GM18520 (cell line): ENCODE measurements around the gene CREG1.

Experiments
- ATAC-seq: cut with Tn5 transposase; IDR thresholded peaks from one replicate; pipeline ENCODE4 v1.9.1; 2021; ENCODE audit not compliant: unreplicated experiment

CREG1 gene

GRCh38 chr1:167532964-167533824 is 20.4 kb downstream of the CREG1 start:
- no peak for ATAC-seq

- no peak for ATAC-seq
Observed at GRCh38 chr1:167532375-167532774, 21.2 kb downstream of the CREG1 start.

GRCh38 chr1:167529829-167530474 is 23.6 kb downstream of the CREG1 start:
- no peak for ATAC-seq

- ATAC-seq: no peak
Observed at GRCh38 chr1:167528057-167528728, 25.4 kb downstream of the CREG1 start.

- ATAC-seq: no peak
Observed at GRCh38 chr1:167526667-167527383, 26.7 kb downstream of the CREG1 start.

GRCh38 chr1:167524651-167525050 is 28.9 kb downstream of the CREG1 start:
- ATAC-seq: no peak

GRCh38 chr1:167522246-167522645 is 31.3 kb downstream of the CREG1 start:
- ATAC-seq: no peak

GRCh38 chr1:167520711-167521206 is 32.8 kb downstream of the CREG1 start:
- no peak for ATAC-seq

- no peak for ATAC-seq
Observed at GRCh38 chr1:167518331-167518700, 35.2 kb downstream of the CREG1 start, which contains the start of gene CD247. TSS of gene CD247 (minus strand) at chr1:167518529. CDS start at chr1:167518465, 64 bp downstream.

GRCh38 chr1:167517535-167518330 is 35.8 kb downstream of the CREG1 start:
- no peak for ATAC-seq

- no peak for ATAC-seq
Observed at GRCh38 chr1:167516404-167517388, 36.9 kb downstream of the CREG1 start.

- no peak for ATAC-seq
Observed at GRCh38 chr1:167515893-167516321, 37.7 kb downstream of the CREG1 start.

GRCh38 chr1:167515461-167515860 is 38.1 kb downstream of the CREG1 start:
- no peak for ATAC-seq

GRCh38 chr1:167514288-167514687 is 39.3 kb downstream of the CREG1 start:
- no peak for ATAC-seq

GRCh38 chr1:167512046-167512654 is 41.4 kb downstream of the CREG1 start:
- no peak for ATAC-seq

- no peak for ATAC-seq
Observed at GRCh38 chr1:167511374-167511986, 42.1 kb downstream of the CREG1 start.

GRCh38 chr1:167510881-167511280 is 42.7 kb downstream of the CREG1 start:
- no peak for ATAC-seq

GRCh38 chr1:167510244-167510643 is 43.3 kb downstream of the CREG1 start:
- no peak for ATAC-seq
